RCC 7860 (cell line): ENCODE data around the gene HOXD8.

ENCODE experiments used
- DNase-seq: peaks from one replicate; pipeline ENCODE4 v3.0.0-alpha.2; 2015; ENCODE audit warnings: low spot score
- FAIRE-seq: peaks from 2 replicates; lab custom pipeline; 2012; peaks lifted over from hg19 to GRCh38; lab: Jason Lieb, UNC

The HOXD8 gene

GRCh38 chr2:176171351-176172006, 42.0 kb downstream of the HOXD8 start:
- FAIRE-seq, result no peak
- no peak for DNase-seq

- no peak for DNase-seq
- FAIRE-seq, result no peak
Observed at GRCh38 chr2:176172007-176172894, 42.7 kb downstream of the HOXD8 start.

- no peak for DNase-seq
- FAIRE-seq, result no peak
Observed at GRCh38 chr2:176172895-176173566, 43.5 kb downstream of the HOXD8 start.

- FAIRE-seq (no peak), DNase-seq (no peak)
Observed at GRCh38 chr2:176173567-176174381, 44.3 kb downstream of the HOXD8 start.

GRCh38 chr2:176174382-176174823, 44.9 kb downstream of the HOXD8 start:
- DNase-seq (peak; percentile 52), FAIRE-seq (peak; percentile 70)

GRCh38 chr2:176174824-176175708, 45.6 kb downstream of the HOXD8 start:
- DNase-seq, result no peak
- no peak for FAIRE-seq

- FAIRE-seq (no peak), DNase-seq (no peak)
Observed at GRCh38 chr2:176175709-176176607, 46.5 kb downstream of the HOXD8 start.

GRCh38 chr2:176177580-176178037, 48.1 kb downstream of the HOXD8 start:
- DNase-seq (no peak), FAIRE-seq (no peak)

GRCh38 chr2:176178038-176178756, 48.7 kb downstream of the HOXD8 start:
- FAIRE-seq (no peak), DNase-seq (no peak)

- FAIRE-seq (no peak), DNase-seq (no peak)
Observed at GRCh38 chr2:176178757-176179295, 49.3 kb downstream of the HOXD8 start.

GRCh38 chr2:176181551-176181950, 52.0 kb downstream of the HOXD8 start:
- no peak for DNase-seq
- no peak for FAIRE-seq
